Measurements from ENCODE around the gene LAMA2.

- no peak for TF ChIP-seq CTCF (IDR thresholded peaks at IDR 0.05)
- TF ChIP-seq POLR2A (IDR thresholded peaks at IDR 0.05; ENCODE audit: low read depth), result no peak
Observed at GRCh38 chr6:129546702-129547101, 663.8 kb downstream of the LAMA2 start.
